Fibroblast of lung (primary cell): ENCODE results near the gene PPIL6. TPM values are rescaled to one million over a fixed set of nuclear protein-coding genes. Genes with fewer than 3 reads are reported as not detected.

Experiments used
- DNase-seq, 2 donors: peaks; one replicate each; pipeline versions ENCODE4 v3.0.0 to v3.0.0-alpha.2; 2010; ENCODE audit warnings: low read depth in 2 of 2
- H2AFZ ChIP-seq: 2 replicates; pipeline ENCODE4 v1.5.1; 2012; ENCODE audit warnings: low read length, control low read depth, inconsistent platforms
- H3K27ac ChIP-seq: 2 replicates; pipeline ENCODE4 v1.5.1; 2011; ENCODE audit warnings: low read length, control low read depth; ENCODE audit not compliant: insufficient read depth
- H3K27me3 ChIP-seq: 2 replicates; pipeline ENCODE4 v1.5.1; 2011; ENCODE audit warnings: mild to moderate bottlenecking, low read length; ENCODE audit not compliant: control insufficient read depth, insufficient read depth
- H3K36me3 ChIP-seq: 2 replicates; pipeline ENCODE4 v1.5.1; 2011; ENCODE audit warnings: low read length; ENCODE audit not compliant: control insufficient read depth, insufficient read depth
- H3K4me1 ChIP-seq: 2 replicates; pipeline ENCODE4 v1.5.1; 2011; ENCODE audit warnings: low read length; ENCODE audit not compliant: control insufficient read depth, insufficient read depth; ENCODE audit errors: extremely low read depth
- H3K4me2 ChIP-seq: 2 replicates; pipeline ENCODE4 v1.5.1; 2011; ENCODE audit warnings: low read length, control low read depth; ENCODE audit not compliant: insufficient read depth; ENCODE audit errors: extremely low read depth
- H3K4me3 ChIP-seq, 4 experiments: fragments of 200-600 bp in 1 of 4; sonication (generic) in 1 of 4; replicated peaks in 1 of 4; 2 replicates each; pipeline ENCODE4 v1.5.1; 2011 to 2016; ENCODE audit warnings: low read length in 4 of 4, low read depth in 3 of 4, mild to moderate bottlenecking in 3 of 4, control low read depth in 2 of 4, inconsistent platforms in 1 of 4, mixed read lengths in 1 of 4; ENCODE audit not compliant: insufficient read depth in 1 of 4; ENCODE audit errors: control extremely low read depth in 1 of 4
- H3K79me2 ChIP-seq: 2 replicates; pipeline ENCODE4 v1.5.1; 2012; ENCODE audit warnings: mild to moderate bottlenecking, low read length, inconsistent platforms; ENCODE audit not compliant: control insufficient read depth, insufficient read depth
- H3K9ac ChIP-seq: 2 replicates; pipeline ENCODE4 v1.5.1; 2011; ENCODE audit warnings: mild to moderate bottlenecking, low read length, control low read depth; ENCODE audit not compliant: insufficient read depth
- H3K9me3 ChIP-seq: 2 replicates; pipeline ENCODE4 v1.5.1; 2012; ENCODE audit warnings: low read depth, low read length; ENCODE audit not compliant: control insufficient read depth, insufficient read depth
- H4K20me1 ChIP-seq: 2 replicates; pipeline ENCODE4 v1.5.1; 2011; ENCODE audit warnings: low read length; ENCODE audit not compliant: control insufficient read depth, insufficient read depth; ENCODE audit errors: extremely low read depth
- CTCF ChIP-seq, 2 donors: IDR thresholded peaks in 1 of 2; conservative IDR thresholded peaks in 1 of 2; 1 replicate in 1 of 2; 2 replicates in 1 of 2; pipeline ENCODE4 v1.5.1; 2011 to 2012; ENCODE audit warnings: low read length in 2 of 2, control low read depth in 1 of 2, inconsistent platforms in 1 of 2, low read depth in 1 of 2, mild to moderate bottlenecking in 1 of 2
- EZH2 ChIP-seq: IDR thresholded peaks from 2 replicates; pipeline ENCODE4 v1.5.1; 2012; ENCODE audit warnings: low read length, control low read depth, mild to moderate bottlenecking; ENCODE audit errors: missing control alignments
- polyA plus RNA-seq, 2 donors: library from polyadenylated mRNA; depleted of rRNA in 1 of 2; stranded (reverse) in 1 of 2; unstranded in 1 of 2; fragments of >200 nt; gene quantifications; 2 replicates each; pipeline ENCODE4 v1.2.1, GENCODE V29; 2011 to 2012; ENCODE audit warnings: missing spikeins in 1 of 2
- total RNA-seq: library from RNA; depleted of rRNA; stranded (reverse); fragments of >200 nt; gene quantifications from 2 replicates; pipeline ENCODE4 v1.2.1, GENCODE V29; 2014

Gene PPIL6
- total and polyA plus RNA-seq, 2 donors (not counting 1 experiment from before 2014, with no cell fraction given), result 0.78 to 5.0 TPM

- Histone ChIP-seq H4K20me1 (peaks cover 2% of the 10 kb centered on the region), H3K9ac (peak overlapping the region; percentile 99), H3K4me2 (peak overlapping the region; percentile 100), H3K36me3 (peaks cover 2% of the 10 kb centered on the region), H3K79me2 (peaks cover 41% of the 10 kb centered on the region), H3K4me1 (peaks cover 4% of the 10 kb centered on the region), H3K4me3 (peak overlapping the region; percentile 84 to 95 (median 90)), H2AFZ (peak overlapping the region; percentile 100), H3K27me3 (no peaks in the 10 kb centered on the region), H3K27ac (peak overlapping the region; percentile 100), H3K9me3 (no peaks in the 10 kb centered on the region)
- peak; percentile 26 to 33 for TF ChIP-seq CTCF (conservative IDR thresholded peaks at IDR 0.05 in 1 of 2, IDR thresholded peaks at IDR 0.05 in 1 of 2; ENCODE audit: low read depth in 1 of 2, low read length in 2 of 2)
- TF ChIP-seq EZH2, result no peak
- DNase-seq, result peak; percentile 94 to 95
Observed at GRCh38 chr6:109382576-109383437, 57.6 kb downstream of the PPIL6 start.

GRCh38 chr6:109381747-109382575 is 58.5 kb downstream of the PPIL6 start, which contains the start of gene CD164:
TSS of gene CD164 (minus strand) at chr6:109382467. CDS start at chr6:109382378, 89 bp downstream.
- peak within 1 kb of the TSS; percentile 100 for H3K27ac ChIP-seq
- H3K79me2 ChIP-seq, result peaks cover 47% of the 10 kb centered on the region
- no peak for TF ChIP-seq EZH2
- no peak for TF ChIP-seq CTCF (conservative IDR thresholded peaks at IDR 0.05 in 1 of 2, IDR thresholded peaks at IDR 0.05 in 1 of 2; ENCODE audit: low read depth in 1 of 2, low read length in 2 of 2)
- H3K9me3 ChIP-seq, result no peaks in the 10 kb centered on the region
- peaks cover 2% of the 10 kb centered on the region for H4K20me1 ChIP-seq
- peak within 1 kb of the TSS; percentile 100 for H3K4me2 ChIP-seq
- no peaks in the 10 kb centered on the region for H3K27me3 ChIP-seq
- peak within 1 kb of the TSS; percentile 100 for H2AFZ ChIP-seq
- H3K4me3 ChIP-seq, result peak within 1 kb of the TSS; percentile 84 to 97 (median 94)
- H3K36me3 ChIP-seq, result peaks cover 4% of the 10 kb centered on the region
- peak within 1 kb of the TSS; percentile 99 for H3K9ac ChIP-seq
- peaks cover 4% of the 10 kb centered on the region for H3K4me1 ChIP-seq
- peak; percentile 92 to 95 for DNase-seq
